GM18868 (cell line): ENCODE results near the gene CCDC149.
"Not testable (repeated sequence)": the region's sequence is repeated elsewhere in the genome, so short reads cannot be mapped to it uniquely, and the experiment has no call there.

ENCODE experiments used
- ATAC-seq: cut with Tn5 transposase; IDR thresholded peaks from one replicate; pipeline ENCODE4 v1.9.1; 2021; ENCODE audit warnings: mild to moderate bottlenecking, moderate library complexity; ENCODE audit not compliant: unreplicated experiment

Gene CCDC149

DNA sequence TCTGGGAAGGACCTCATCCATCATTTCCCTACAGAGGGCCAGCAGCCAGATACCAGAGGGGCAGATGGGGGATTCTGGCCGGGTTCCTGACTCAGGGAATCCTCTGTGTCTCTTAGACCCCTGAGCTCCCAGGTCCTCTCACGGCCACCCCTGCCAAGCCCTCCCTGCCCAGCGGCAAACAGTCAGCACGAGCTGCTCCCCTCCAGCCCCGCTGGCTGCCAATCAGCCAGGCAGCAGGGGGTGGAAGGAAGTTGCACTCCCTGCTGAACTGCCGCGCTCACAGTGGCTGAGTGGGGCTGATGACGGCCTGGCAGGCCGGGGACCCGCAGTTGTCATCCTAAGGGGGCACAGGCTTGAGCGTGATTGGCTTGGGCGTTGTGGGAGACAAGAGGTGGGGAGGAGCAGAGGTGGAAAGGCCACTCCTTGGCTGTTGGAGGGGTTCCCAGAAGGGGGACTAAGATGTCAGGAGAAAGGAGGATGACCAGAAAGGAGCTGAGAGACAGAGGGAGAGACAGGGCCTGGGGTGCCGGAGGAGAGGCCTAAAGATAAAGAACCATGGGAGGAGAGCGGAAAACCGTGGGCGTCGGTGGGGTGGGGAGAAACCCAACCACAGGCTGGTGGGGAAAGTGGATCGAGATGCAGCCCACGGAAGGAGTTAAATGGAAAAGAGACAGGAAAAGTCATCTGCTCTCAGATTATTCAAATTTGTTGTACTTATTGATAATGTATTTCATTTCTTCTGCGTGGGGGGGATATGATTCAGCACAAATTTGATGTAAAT is 4.4 kb upstream of the CCDC149 start:
- no peak for ATAC-seq

DNA sequence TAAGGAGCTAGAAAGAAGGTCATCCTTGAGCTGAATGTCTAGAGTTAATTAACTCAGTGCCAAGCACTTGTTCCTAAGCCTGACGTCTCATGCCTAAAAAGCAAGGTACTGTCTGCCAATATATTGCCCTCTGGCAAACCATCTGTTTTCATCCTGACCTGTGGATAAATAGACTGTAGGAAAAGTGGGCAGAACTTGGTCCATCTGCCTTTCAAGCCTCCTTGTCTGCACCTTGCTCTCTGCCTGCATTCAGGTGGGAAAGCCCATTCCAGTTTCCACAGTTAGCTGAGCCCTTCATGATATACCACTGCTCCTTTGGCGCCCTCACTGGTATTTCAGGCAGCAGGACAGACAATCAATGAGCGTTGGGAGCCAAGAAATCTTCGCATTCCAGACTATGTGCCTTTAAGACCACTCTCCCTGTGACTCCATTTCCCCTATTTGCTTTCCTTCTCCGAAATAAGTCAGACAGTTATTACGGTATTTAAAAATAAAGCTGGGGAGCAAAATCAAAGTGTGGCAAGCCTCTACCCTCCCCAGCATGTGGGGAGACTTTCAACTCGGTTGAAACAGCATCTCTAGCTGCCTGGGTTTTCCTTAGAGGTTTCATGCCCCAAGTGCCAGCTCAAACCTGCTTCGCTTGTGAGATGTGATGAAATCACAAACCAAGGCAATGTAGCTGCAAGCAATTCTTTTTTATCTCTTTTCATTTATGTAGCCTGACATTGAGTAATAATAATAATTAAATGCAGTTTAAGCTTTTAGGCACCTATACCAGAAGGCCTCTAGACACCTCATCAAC is 2.5 kb upstream of the CCDC149 start:
- no peak for ATAC-seq

DNA sequence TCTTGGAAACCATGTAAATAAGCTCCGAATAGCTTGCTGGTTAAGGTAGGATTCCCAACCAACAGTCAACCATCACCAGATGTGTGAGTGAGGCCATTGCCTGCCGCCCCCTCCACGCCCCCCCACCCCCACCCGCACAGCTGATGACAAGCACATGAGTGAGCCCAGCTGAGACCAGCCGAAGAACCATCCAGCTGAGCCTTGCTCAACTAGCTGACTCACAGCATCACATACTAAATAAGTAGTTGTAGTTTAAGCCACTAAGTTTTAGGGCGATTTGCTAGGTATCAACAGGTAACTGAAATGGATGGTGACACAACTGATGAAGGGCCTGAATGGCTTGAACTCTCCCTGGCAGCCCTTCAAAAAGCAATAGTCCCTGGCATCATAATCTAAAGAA is 1.6 kb upstream of the CCDC149 start:
- ATAC-seq = no peak

DNA sequence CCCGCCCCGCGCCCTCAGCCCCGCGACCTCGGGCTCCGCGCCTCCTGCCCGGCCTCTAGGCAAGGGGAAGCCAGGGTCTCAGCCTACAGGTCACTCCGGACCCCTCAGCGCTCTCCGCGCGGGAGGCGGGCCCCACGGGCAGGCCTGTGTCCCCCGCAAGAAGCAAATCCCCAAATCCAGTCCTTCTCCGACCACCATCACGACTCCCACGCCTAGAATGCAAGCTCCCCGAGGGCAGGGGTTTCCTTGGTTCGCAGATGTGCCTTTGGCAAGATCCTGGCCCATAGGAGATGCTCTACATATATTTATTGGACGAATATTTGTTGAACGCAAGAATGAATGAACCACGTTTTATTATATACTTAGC is 260 bp upstream of the CCDC149 start:
- no peak for ATAC-seq

DNA sequence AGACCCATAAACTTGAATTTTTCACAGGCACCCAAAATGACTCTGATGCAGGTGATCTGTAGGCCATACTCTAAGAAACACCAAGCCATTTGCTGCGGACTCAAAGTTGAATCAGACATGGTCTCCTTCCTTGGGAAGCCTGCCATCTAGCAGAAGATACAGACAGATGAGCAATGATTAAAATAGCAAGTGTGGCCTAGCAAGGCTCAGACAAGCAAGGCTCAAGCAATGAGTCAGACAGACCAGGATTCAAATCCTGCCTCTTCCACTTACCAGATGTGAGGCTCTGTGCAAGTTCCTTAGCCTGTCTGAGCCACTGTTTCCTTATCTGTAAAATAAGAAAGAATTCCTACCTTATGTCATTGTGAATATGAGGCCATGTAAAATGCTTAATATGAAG is 2.3 kb downstream of the CCDC149 start:
- ATAC-seq = no peak

DNA sequence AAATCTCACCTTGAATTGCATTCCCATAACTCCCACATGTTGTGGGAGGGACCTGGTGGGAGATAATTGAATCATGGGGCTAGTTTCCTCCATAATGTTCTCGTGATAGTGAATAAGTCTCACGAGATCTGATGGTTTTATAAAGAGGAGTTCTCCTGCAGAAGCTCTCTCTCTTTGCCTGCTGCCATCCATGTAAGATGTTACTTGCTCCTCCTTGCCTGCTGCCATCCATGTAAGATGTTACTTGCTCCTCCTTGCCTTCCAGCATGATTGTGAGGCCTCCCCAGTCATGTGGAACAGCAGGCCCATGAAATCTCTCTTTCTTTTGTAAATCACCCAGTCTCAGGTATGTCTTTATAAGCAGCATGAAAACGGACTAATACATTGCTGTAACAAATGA is 3.2 kb downstream of the CCDC149 start:
- ATAC-seq = not testable (repeated sequence)

DNA sequence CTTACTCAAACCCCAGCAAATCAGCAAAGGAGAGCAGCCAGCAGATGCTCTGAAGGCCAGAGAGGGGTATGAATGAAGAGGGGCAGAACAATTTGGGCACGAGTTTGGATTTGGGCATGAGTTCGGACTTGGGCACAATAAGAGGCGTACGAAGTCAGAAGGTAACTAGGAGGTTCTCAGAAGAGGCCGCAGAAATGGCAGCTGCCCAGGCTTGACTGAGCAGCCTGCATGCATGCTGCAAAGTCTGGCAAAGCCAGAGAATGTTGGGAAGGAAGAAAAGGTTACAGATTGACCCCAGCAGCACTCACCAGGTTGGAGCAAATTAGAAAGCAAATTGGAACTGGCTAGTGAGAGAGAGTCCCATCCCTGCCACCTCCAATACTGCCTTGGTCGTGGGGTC is 15.2 kb downstream of the CCDC149 start:
- ATAC-seq = no peak

DNA sequence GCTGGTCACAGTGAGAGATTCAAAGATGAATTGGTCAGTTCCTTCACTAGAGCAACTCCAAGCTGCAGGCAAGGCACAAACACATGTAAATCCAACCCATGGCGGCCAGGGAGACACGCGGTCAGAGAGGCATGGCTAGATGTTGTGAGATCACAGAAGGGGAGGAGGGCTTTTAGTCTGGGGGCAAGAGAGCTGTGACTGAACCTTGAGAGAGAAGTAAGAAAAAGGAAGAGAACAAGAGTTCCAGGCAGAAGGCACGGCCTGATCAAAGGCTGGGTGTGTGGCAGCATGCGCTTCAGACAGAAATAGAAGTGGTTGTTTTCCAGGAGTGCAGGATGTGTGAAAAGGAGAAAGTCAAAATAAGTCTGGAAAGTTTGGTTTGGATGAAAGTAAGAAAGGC is 15.9 kb downstream of the CCDC149 start:
- no peak for ATAC-seq

DNA sequence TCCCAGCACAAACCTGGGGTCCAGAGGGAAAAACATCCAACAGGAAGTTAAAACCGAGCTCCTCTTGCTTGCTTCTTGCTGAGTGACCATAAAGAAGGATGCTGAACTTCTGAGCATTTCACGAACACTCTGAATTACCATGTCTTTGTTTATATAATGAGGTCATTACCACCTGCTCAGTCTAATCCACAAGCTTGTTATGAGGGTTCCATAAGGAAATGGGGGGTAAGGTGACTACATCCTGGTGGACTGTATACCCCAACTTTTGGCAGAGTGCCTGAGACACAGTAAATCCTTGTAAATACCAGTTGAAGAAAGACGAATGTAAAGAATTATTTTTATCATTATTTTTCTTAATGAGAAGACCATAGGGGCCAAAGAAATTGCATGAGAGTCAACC is 16.8 kb downstream of the CCDC149 start:
- ATAC-seq = no peak

DNA sequence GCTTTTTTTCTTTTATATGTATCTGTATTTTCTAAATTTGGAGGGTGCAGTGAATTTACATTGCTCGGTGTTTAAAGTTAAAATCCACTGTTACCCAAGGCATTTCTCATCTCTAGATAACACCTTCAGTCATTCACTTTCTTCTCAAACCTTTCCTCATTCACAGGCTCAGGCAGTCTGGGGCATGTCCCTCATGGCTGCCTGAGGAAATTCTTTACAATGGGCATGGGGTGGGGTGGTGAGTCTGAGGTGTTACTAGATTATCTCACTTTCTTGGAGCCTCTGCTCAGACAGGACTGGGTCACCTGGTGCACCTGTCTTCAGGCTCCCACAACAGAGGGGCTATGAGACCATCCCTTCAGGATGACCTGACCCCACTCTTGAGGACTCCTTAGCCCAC is 17.4 kb downstream of the CCDC149 start:
- ATAC-seq = no peak

DNA sequence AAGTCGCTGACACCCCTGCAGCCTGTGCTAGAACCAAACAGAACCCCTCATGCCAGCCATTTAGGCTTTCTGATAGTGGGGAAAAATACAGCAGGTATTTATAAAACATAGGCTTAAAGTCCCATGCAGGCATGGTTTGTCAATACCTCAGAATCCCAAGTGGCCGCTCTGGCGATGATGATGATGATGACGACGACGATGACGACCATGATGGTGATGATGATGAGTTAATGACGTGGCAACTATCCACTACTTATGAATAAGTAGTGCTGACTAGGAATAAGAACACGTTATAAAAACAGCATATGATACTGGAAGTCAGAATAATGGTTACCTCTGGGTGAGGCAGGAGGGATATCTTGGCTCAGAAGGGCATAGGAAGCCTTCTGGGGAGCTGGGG is 18.0 kb downstream of the CCDC149 start:
- no peak for ATAC-seq

DNA sequence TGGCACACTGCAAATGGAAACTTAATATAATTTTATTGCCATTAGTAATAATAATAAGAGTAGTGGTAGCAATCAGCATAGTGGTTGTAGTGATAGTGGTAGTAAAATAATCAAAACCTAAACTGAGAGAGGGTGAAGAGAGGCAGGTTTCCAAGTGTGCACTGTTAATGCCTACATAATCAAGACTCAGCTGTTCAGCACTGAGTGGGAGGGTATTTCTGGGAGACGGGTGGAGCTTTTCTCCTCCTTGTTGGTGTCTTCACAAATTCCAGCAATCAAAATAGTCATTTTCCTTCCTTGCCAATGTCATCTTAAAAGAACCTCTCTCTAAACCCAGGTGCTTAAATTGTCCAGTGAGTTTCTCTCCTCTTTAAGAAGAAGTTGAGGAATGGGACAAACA is 18.6 kb downstream of the CCDC149 start:
- no peak for ATAC-seq

DNA sequence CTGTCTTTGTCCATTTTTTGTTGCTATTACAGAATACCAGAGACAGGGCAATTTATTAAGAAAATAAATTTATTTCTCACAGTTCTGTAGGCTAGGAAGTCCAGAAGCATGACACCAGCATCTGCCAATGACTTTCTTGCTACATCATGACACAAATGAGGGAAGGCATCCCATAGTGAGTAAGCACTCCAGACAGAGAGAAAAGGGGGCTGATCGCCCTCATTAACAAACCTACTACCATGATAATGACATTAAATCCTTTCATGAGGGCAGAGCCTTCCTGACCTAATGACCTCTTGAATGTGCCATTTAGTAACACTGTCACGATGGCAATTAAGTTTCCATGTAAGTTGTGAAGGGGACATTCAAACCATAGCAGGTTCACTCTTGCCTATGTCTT is 20.1 kb downstream of the CCDC149 start:
- ATAC-seq = no peak

DNA sequence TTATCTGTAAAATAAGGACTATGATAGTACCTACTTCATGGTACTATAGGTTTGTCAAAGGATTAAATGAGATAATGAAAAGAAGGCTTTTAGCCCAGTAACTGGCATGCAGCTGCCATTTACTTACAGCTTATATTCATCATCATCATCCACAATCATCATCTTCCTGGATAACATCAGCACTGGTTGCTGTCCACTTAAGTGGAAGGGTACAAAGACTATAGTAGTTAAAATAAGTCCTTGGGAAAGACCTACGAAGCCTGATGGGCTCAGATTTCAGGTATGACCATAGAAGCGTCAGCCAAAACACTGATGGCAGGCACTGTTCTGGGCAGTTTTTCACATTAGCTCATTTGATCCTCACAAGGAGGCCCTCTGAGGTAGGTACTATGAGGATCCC is 20.6 kb downstream of the CCDC149 start:
- no peak for ATAC-seq

DNA sequence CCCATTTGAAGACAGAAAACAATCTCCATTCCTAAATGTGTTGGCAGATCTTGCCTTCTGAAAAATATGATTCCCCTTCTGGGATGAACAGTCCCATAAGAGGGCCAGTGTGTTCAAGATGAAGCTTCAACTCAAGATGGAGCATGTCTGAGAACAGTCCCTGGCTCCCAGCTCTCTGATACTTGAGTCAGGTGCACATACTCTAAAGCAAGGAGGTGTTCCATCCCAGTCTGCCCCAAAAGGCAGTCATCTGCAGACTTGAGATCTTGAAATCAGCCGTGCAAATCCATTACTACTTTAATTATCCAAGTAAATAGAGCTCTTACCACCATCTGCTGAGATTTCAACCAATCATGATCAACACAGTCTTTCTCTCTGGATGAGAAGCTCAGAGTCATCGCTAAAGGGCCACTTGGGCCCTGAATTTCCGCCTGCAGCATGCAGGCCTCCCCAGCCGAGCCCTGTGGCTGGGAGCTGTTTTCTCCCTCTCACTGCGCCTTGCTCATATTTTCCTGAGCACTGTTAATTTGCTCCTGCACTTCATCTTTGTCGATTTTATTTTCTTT is 22.2 kb downstream of the CCDC149 start:
- no peak for ATAC-seq

DNA sequence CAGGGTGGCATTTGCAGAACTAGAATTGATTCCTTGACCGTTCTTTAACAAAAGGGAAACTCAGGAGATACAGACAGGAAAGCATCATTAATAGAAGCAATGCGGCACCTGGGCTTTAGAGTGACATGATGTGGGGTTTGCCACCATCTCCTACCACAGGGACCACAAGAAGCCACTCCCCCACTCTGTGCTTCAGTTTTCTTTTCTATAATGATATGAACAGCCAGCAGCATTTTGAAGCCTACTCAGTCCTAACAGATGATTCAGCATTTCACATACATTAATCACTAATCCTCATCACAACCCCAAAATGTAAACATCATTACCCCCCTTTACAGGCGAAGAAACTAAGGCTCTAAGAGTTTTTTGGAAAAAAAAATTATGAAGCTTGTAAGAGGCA is 22.9 kb downstream of the CCDC149 start:
- no peak for ATAC-seq

DNA sequence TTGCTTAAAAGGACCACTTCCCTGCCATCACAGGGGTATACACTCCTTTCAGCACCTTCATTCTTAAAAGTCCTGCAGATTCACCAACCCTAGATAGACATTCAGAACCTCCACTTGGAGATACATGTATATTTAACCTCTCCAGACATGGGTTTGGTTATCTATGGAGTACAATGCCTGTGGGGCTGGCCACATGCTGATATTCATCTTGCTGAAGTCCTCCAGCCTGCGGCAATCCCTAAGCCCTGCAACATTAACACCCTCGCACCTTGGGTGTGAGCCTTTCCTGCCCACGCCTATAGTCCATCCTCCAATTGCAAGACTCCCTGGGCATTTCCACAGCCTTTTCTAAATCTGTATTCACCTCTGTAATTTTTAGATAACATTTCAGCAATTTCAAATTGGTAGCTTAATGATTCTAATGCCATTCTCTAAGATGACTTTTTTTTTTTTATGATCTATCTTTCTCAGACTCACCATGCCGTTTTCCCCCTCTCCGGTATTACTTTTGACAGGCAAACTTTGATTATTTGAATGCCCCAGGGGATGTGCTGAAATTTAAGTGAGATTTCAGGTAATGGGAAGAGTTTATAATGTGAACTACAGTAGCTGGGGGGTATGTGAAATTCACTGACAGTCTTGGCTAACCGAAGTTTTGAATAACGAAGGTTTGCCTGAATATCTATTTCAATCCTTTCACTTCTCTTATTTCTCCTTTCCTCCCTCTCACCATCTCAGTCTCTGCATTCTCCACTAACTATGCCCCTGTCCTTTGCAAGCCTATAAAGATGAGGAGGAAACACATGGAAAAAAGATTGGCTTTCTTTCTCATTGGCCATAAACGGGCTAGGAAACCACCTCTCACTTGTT is 24.1 kb downstream of the CCDC149 start:
- no peak for ATAC-seq

DNA sequence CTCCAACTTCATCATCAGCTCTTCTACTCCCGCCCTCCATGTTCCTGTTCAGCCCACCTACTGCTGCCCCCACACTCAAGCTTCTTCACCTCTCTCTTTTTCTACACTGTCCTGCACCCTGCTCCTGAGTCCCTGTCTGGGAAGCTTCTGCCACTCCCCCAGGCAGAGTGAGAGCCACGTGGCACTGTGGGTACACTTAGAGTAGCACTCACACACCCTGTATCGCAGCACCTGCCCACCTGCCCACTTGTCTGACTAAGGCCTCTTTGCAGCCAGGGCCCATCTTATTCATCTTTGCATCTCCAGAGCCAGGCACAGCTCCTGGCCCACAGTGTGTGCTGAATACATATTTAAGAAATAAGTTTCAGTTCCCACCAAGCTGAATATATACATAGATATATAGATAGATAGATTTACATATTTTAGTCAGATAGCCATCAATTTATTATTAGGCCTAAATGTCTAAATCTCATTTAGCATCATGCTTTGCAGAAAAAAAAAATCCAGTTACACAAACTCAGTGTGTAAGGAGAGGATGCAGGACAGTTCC is 24.9 kb downstream of the CCDC149 start:
- no peak for ATAC-seq

DNA sequence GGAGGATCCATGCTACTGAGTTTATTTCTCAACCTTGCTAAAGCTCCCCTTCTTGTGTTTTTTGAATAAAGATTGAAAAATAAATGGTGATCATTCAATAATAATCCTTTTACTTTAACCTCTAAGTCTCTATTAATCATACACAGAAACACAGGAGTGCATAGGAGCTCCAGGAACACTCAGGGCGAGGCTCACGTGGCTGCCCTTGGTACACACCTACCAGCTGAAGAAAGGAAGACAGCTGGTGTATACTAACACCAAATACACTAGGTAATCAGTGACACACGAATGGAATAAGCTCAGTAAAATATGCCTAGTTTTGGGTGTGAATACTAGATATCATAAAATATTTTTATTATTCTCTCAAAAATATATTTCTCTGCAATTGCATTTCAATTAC is 26.2 kb downstream of the CCDC149 start:
- no peak for ATAC-seq

DNA sequence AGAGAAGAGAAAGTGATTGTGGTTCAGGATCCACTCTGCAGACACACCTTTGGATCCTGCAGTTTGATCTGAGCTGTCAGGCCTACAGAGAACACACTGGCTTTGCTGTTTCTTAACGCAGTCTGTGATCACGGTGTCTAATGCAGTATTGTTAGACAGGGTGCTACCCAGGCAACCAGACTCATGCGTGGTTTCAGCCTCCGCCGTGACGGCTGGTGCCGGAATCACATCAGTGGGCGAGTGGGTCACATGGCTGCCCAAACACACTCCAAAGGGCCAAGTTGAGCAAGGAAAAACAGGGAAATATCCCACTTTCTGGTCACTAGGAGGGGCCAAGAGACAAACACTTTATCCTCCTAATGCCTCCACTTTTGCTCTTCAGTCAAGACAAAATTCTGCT is 27.5 kb downstream of the CCDC149 start:
- ATAC-seq = no peak

DNA sequence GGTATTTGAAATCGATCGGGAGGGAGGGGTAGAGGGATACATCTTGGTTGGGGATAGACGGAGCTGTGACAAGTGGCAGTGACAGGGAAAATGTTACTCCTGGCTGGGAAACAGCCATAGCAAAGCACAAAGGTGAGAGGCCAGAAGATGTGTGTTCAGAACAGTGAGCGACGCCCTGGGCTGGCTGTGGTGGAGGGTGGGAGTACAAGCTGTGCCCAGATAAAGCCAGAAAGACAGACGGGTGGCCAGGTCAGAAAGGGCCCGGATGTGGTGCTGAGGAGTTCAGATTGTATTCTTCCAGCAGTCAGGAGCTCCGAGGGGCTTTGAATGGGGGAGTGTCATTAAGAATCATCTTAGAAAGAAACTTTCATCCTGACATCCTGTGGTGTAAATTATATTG is 27.9 kb downstream of the CCDC149 start:
- no peak for ATAC-seq
